ENCODE measurements around the gene DOCK3.
"Not testable (repeated sequence)": the region's sequence is repeated elsewhere in the genome, so short reads cannot be mapped to it uniquely, and the experiment has no call there.

DOCK3 gene

DNA sequence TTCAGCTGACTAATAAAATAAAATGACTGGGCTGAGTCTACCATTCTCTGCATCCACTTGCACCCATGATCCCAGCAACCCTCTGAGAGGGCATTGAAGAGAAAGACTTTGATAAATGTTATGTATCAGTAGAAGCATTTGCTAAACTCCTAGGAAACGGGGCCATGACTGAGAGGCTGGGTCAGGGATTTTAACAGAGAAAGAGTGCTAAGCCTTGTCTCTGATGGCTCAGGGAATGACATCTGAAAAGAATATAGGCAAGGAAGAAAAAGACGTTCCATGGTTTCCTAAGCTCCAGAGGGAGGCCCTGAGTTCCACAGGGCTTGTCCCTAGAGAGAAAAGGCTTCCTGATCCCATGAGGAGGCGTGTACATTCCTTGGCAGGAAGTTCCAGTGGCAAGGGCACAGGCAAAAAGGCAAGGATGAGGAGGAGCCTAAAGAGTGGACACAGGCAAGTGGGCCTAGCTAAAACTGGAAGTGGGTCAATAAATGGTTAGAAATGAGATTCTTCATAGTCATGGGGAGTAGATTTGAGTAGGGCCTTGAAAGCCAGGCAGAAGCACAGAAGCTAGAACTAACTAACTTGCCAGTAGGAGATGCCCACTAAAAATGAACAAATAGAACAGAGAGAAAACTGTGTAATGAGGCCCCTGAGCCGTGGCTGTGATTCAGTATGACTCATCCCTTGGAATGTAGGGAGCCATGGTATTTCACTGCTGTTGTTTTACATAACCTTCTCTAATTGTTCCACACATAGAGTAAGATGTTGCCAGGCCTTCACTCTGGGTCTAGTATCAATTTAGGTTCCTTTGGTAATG lies 665.5 kb downstream of the DOCK3 start:
- no peak for DNase-seq

DNA sequence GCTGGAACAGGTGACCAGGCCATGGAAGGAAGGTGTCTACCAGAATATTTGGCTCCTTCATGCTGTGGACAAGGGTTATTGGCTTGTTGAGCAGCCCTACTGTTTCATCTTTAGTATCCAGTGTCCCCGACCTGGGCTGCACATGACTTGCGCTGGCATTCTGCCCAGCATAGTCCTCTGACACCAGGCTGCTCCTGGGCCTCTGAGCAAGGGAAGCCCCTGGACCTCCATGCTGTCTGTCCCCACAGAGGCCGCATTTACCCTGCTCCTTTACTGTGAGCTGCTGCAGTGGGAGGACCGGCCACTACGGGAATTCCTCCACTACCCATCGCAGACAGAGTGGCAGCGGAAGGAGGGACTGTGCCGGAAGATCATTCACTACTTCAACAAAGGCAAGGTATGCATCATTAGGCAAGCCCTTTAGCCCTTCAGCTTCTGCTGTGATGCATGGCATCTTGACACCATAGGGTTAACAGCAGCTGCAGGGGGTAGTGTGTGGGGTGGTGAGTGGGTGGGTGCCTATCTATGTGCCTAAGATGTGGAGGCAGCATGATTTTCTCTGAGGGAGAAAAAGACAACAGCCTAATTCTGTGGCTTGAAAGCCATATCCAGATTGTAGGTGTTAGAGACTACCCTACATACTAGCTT lies 666.4 kb downstream of the DOCK3 start:
- no peak for DNase-seq

DNA sequence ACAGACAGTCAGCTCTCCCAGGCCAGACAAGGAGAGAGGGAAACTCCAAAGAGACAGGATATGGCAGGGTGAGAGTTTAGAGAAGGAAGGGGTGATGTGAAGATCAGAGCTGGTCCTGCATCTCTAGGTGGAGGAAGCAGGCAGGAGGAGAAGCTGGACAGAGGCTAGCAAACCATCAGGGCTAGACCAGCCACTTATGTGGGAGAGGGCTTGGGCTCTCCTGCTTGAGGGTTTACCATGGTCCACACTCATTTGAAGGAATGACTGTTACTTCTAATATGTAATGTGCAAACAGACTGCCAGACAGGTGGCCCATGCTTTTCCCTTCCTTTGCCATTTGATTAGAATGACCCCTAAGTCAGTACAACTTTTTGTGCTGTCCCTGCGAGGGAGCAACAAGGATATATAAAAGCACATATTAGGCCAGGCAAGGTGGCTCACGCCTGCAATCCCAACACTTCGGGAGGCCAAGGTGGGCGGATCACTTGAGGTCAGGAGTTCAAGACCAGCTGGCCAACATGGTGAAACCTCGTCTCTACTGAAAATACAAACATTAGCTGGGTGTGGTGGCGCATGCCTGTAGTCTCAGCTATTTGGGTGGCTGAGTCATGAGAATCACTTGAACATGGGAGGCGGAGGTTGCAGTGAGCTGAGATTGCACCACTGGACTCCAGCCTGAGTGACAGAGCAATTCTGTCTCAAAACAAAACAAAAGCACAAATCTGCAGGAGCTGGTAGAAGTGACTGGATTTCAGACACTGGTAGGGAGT lies 669.4 kb downstream of the DOCK3 start:
- DNase-seq, result no peak

DNA sequence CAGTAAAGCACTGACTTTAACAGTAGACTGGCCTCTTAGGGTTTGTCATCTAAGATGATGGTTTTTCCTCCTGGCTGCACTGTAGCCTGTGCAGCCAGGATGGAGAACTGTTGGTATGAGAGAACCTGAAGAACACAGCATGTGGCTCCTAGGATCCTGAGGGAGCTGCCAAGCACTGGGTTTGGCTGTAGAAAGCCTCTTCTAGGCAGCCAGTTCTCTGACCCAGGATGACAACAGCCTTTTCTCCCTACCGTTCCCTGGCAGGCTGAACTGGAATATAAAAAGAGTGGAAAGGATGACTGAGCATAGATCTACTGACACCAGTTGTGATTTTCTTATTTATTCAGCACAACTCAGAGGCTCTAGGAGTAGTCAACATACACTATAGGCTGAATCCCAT lies 676.0 kb downstream of the DOCK3 start:
- DNase-seq, result no peak

DNA sequence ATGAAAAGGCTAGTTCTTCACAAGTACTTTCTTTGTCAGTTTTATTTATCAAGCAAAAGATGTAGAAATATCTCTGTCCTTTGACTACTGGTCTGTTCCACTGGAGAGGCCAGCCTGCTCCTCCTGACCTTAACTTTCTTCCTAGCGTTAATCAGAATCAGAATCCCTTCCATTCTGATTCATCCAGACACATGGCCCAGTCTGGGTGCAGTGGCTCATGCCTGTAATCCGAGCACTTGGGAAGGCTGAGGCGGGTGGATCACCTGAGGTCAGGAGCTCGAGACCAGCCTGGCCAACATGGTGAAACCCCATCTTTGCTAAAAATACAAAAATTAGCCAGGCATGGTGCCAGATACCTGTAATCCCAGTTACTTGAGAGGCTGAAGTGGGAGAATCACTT lies 678.4 kb downstream of the DOCK3 start:
- DNase-seq, result no peak

DNA sequence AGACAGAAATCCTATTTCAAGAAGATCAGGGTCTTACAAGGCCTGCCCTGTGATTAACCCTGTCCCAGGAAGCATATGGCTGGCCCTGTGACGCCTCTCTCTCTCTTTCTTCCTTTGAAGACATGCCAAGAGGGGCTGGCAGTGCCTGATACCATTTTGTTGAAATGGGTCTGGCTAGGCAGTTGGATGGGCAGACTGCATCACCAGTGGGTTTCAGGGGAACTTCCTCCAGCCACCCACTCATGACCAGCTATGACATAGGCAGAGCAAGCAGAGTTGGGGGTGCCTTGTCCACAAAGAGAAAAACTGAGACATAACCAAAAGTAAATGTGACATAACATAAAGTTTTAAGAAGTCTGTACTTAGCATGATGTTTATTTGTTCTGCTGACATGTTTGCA lies 679.0 kb downstream of the DOCK3 start:
- no peak for DNase-seq

DNA sequence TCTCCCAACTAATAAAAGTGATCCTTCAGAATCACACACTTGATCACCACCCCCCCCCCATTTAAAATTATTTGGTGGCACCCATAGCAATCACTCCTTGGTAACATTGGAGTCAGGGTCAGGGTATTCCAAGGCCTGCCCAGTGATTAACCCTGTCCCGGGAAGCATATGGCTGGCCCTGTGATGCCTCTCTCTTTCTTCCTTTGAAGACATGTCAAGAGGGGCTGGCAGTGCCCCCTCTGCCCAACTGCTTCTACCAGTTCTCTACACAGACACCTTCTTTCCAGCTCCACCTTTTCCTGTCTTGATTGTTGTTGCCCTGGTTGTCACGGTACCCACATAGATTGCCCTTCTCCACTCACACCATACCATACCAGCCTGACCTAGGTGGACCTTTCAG lies 679.4 kb downstream of the DOCK3 start:
- no peak for DNase-seq

DNA sequence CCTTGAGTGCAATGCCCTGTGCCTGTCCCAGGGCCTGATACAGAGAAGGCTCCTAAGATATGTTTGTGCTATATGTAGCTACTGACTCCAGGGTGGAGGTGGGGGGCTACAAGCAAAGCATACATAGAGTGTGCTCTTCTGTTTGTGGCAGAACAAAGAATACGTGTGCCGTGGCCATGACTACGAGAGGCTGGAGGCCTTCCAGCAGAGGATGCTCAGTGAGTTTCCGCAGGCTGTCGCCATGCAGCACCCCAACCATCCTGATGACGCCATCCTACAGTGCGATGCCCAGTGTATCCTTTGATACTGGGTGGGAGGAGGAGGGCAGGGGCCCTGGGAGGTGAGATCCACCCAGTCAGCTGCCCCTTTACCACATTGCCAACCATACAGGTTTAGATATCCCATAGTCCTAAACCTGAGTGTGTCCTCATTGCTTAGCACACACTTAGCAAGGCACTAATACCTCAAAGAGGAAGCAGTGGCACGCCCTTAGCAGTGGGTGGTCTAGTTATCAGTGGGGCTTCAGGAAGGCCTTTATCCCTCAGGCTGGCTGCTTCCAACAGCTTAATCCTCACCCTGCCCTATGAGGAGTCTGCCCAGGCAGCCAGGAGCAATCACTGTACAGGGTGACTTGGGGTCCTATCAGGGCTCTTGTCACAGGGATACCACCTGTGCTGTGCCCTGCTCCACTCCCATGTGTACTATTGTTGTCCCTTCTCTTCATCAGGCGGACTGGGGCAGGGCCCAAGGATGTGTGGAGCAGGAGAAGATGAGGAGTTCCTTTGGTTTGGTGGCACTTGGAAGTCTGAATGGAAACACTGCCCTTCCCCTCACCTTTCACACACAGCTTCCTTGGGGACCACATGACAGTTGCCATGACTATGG lies 680.2 kb downstream of the DOCK3 start:
- no peak for DNase-seq

DNA sequence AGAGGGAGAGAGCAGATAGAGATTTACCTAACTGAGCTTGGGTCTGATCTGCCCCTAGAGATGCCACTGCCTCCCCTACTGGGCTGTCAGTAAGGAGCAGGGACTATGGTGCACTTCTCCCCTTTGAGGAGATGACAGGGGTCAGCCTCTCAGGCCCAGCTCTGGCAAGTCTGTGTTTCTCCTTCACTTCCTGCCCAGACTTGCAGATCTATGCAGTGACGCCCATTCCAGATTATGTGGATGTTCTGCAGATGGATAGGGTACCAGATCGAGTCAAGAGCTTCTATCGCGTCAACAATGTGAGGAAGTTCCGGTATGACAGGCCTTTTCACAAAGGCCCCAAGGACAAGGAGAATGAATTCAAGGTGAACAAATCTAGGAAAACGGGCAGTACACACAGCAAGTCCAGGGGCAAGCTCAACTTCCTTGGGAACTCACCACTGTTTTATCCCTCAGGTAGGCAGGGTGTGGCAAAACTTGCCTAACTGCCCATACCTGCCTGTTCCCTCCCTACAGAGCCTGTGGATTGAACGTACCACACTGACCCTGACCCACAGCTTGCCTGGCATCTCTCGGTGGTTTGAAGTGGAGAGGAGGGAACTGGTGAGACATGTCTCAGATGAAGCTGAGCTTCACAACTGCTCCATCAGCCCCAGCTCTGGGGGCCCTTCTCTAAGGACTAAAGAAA lies 681.3 kb downstream of the DOCK3 start:
- no peak for DNase-seq

DNA sequence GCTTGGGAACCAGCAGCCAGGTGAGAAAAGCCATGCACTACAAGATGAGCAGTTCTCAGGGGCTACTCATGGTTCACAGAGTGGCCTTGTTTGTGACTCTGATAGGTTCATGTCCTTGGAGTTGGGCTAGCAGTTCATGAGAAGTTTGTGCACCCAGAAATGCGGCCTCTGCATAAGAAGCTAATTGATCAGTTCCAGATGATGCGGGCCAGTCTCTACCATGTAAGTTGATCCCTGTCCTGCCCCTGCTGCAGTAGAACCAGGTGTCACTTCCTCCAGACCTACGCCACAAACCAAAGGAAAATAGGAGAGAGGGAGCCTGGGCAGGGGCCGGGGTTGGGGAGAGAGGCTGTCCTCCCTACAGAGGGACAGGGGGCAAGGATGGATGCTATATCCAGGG lies 683.1 kb downstream of the DOCK3 start:
- DNase-seq, result no peak

DNA sequence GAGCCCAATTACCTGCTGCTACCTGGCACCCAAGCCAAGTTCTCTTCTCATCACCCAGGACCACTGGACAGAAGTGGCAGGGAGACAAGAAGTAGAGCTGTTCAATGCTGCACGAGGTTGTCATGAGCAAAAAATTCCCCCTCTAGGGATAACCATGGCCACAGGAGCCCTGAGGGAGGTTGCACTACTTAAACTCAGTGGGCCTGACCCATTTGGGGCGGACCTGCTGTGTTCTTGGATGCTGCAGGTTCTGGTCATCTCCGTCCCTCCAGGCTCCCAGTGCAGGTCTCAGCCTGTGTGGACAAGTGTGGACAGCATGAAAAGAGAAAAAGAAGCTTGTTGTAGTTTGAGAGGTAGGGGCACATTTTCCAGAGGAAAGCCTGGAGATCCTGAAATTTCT lies 684.3 kb downstream of the DOCK3 start:
- no peak for DNase-seq

DNA sequence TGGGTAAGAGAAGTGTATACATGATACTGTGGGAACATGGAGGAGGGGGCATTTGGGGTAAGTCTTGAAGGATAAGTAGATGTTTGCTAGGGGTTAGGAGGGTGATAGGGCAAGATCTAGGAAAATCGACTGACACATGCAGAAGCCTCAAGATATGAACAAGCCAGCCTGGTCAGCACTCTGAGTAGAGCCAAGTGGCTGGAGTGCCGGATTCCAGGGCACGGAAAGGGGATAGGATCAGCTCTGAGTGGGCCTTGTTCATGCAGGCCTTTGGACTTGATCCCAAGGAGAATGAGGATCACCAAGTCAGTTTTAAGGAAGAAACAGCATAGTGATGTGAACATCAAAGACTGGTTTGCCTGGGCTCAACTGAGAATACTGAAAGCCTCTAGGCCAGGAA lies 686.1 kb downstream of the DOCK3 start:
- DNase-seq, result no peak

DNA sequence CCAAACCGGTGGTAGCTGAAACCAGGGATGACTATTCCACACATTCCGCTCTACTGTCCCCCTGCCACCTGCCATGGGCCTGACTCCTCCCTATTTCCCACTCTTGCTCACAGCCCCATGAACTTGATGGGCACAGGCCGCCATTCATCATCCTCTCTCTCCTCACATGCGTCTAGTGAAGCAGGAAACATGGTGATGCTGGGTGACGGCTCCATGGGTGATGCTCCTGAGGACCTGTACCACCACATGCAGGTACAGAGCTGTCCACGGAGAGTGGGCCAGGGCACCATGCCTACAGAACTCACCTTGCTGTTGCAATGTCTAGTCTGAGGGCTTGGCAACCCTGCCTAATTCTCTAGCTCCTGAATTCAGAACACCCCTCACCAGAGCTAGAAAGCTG lies 687.0 kb downstream of the DOCK3 start:
- no peak for DNase-seq

DNA sequence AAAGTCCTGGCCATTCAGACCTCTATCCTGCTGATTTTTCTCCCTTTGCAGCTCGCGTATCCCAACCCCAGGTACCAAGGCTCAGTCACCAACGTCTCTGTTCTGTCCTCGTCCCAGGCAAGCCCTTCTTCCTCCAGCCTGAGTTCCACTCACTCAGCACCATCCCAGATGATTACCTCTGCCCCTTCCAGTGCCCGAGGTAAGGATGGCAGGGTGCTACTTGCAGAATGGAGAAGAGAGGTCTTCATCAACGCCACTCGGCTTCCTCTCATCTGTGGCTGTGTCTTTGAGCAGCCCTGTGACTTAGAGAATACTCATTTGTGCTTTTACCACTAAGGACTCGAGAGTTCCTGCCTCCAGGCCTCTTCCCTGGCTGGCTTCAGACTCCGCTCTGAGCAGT lies 687.7 kb downstream of the DOCK3 start:
- no peak for DNase-seq

DNA sequence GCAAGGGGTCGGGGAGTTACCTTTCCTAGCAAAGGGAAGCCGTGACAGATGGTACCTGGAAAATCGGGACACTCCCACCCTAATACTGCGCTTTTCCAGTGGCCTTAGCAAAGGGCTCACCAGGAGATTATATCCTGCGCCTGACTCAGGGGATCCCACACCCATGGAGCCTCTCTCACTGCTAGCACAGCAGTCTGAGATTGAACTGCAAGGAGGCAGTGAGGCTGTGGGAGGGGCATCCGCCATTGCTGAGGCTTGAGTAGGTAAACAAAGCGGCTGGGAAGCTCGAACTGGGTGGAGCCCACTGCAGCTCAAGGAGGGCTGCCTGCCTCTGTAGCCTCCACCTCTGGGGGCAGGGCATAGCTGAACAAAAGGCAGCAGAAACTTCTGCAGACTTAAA lies 693.5 kb downstream of the DOCK3 start:
- DNase-seq, result not testable (repeated sequence)

DNA sequence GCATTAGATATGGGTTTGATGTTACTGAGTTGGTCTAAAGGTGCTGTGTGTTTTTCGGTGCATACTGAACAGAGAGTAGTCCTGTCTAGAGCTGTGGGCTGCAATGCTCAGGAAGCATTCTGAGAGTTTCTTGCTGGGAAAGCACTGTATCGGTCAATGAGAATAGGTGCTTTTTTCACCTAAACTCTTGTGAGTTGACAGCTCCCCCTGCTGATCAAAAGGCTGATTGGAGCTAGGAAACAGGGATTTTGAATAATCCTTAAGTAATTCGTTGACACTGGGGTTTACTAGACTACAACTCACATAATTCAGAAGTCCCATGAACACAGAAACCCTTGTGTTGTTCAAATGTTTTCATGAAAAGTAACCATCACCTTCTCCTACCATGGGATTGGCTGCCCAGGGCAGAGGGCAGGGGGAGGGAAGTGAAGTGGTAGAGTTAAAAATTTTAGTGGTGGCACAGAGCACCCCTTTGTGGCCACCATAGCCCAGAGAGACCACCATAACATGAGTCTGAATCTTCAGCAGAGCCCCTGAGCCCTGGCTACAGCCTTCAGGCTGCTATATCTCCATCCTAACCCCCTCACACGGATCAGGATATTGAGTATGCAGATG lies 697.3 kb downstream of the DOCK3 start:
- DNase-seq, result peak in 1 of 4 experiments; percentile 19

DNA sequence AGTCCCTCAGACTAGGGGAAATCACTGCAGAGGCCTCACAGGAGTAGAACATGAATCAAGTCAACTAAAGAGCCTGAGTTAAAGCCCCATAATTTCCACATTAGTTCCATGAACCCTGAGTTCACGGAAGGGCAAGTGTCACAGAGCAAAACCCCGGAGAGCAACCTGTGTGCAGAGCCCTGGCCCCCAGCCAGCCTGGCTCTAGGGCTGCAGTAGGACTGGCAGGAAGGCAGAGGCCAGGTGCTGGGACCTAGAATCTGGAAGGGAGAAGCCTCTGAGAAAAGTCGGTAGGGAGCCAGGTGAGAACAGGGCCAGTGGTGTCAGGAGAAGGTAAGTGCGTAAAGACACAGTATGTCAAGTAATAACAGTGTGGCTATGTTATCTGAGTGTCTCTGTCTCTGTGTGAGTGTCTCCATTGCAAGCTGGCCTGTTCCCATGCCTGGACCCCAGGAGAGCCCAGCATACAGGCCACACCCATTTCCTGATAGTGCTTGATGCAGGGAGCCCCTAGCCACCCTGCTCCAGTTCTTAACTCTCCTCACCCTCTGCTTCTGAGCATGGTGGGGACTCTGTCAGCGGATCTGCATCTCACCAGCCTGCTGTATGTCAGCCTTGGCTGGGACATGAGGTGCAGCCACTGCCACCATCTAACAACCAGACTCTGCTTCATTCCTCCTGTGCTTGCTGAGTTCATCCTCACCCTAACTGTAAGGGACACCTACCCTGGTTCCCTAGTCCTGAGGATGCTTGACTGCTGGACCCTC lies 699.1 kb downstream of the DOCK3 start:
- no peak for DNase-seq

DNA sequence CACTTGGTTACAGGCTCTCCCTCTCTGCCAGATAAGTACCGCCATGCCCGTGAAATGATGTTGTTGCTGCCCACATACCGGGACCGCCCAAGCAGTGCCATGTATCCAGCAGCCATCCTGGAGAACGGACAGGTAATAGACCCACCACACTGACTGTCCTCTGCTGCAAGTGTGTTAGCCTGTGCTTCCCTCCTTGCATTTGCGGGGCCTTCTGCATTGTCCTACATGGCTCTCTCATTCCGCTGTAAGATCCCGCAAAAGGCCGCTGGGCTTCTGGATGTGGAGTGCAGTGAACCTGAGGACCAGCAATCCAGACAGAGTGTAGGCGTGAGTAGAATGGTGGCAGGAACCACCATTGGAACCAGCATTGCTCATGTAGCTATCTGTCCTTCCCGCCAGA lies 699.7 kb downstream of the DOCK3 start:
- no peak for DNase-seq

DNA sequence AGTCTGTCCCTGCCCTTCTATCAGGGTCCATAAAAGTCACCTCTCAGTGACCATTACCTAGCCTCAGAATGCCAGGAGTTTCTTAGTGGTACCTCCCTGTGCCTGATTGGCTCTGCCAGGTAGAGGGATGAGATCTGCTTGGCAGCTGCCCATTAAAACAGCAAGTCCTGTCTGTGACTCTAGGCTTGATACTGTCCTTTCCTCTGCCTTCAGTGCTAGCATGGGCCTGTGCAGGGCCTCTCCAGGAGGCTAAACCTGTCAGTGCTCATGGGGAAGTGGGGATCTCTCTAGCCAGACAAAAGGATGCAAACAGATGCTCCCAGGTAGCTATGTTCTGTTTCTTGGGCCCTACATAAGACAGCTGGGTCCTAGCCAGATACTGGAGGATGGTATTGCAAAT lies 700.4 kb downstream of the DOCK3 start:
- DNase-seq, result no peak

DNA sequence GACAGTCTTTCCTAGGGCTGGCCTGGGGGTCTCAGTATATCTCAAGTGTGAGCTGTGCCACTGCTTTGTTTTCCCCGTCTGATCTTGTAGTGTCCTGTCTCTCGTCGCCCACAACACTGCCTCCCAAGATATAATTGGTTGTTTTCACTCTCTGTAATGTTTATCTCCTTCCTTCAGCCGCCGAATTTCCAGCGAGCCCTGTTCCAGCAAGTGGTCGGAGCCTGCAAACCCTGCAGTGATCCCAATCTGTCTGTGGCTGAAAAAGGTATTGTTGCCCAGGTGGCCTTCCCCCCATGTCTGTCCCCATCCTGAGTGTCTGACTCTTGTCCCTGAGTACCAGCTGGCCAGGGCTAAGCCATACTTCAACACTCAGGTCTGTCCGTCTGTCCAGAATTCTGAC lies 700.8 kb downstream of the DOCK3 start:
- no peak for DNase-seq

DNA sequence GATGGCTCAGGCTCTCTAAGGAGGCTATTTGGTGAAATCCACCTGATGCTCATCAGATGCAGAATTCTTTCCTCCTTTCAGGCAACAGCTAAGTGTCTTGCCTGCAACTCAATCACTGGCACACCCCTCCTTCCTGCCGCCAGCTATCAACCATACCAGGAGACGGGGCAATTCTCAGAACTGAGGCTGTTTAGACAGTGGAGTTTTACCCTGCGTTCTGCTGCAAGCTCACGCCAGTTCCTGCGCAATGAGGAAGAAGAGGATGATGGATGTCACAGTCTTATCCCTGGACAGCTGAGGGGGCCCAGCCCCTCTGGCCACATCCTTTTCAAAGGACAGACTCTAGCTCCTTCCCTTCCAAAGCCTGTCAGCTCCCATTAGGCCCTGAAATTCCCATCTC lies 703.3 kb downstream of the DOCK3 start:
- no peak for DNase-seq

Data from activated CD4-positive, CD25-positive, alpha-beta regulatory T cell (primary cell).